Activated naive CD4-positive, alpha-beta T cell treated with anti-CD3 and anti-CD28 coated beads for 36 hours (primary cell): ENCODE results near the gene ZBTB20. TPM values are rescaled to one million over a fixed set of nuclear protein-coding genes. Genes with fewer than 3 reads are reported as not detected.
A peak's percentile ranks its signal among the peaks of the same experiment; 100 is the strongest.

Experiments used
- CTCF ChIA-PET: fragments of 350-600 bp; sonication (Branson Sonifier 250); formaldehyde crosslinking; loops from one replicate; lab custom pipeline; 2021; ENCODE audit warnings: antibody characterized with exemption; lab: Charles Lee
- DNase-seq: peaks from one replicate; pipeline ENCODE4 v3.0.0-alpha.2; 2020
- H3K27ac Mint-ChIP-seq: one replicate; pipeline ENCODE4 v1.8.0; 2021; ENCODE audit warnings: mild to moderate bottlenecking, mixed read lengths
- H3K27me3 Mint-ChIP-seq: one replicate; pipeline ENCODE4 v1.8.0; 2021; ENCODE audit warnings: low read depth, mixed read lengths
- H3K36me3 Mint-ChIP-seq: one replicate; pipeline ENCODE4 v1.8.0; 2021; ENCODE audit warnings: low read depth, mixed read lengths
- H3K4me1 Mint-ChIP-seq: one replicate; pipeline ENCODE4 v1.8.0; 2021; ENCODE audit warnings: low read depth, mixed read lengths
- H3K4me3 Mint-ChIP-seq: one replicate; pipeline ENCODE4 v1.8.0; 2021; ENCODE audit warnings: mild to moderate bottlenecking, moderate library complexity, mixed read lengths
- H3K9me3 Mint-ChIP-seq: one replicate; pipeline ENCODE4 v1.8.0; 2021; ENCODE audit warnings: mixed read lengths
- intact Hi-C: fragments of 100-400 bp; cut with micrococcal nuclease; formaldehyde crosslinking; loops from one replicate; pipeline ENCODE4 v1.15.1; 2023
- total RNA-seq, 2 experiments: library from RNA; stranded (reverse); gene quantifications; one replicate each; pipeline ENCODE4 v1.2.3, GENCODE V29; 2021

ZBTB20 gene
- total RNA-seq, 2 experiments from 2014 or later, result 4.5 to 4.7 TPM

DNA sequence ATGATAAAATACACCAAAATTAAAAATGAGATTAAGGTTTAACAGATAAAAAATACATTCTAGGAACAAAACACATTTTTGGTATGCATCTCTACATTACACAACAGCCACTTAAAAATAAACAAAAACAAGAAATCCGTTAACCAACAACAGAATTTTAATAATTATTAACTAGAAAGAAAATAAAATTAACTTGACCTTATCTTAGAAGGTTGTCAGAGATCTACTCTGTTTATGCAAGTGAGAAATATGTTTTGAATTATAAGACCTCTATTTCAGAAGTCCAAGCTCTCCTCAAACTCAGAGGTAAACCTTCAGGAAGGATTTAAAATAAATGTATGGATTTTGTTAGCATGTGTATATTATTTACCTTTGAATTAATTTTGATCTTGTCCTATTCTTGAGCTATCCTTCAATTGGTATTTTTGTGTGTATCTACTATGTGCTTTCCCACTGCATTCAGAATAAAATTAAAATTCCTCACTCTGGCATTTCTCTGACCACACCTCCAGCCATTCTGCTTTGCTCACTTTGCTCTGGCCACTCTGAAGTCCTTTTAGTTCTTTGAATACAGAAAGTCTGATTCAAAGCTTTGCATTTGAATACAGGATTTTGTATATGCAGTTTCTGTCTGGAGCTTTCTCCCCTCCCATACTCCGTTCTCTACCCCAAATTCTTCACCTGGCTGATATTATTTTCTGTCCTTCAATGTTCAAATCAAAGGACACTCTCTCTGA is 352.0 kb downstream of the ZBTB20 start:
- Mint-ChIP-seq H3K36me3 (peaks cover 9% of the 10 kb centered on the region), H3K27ac (no peak overlapping the region), H3K4me1 (peaks cover 3% of the 10 kb centered on the region), H3K9me3 (no peaks in the 10 kb centered on the region), H3K4me3 (no peak overlapping the region), H3K27me3 (no peaks in the 10 kb centered on the region)
- intact Hi-C loops, result no loop called here
- no peak for DNase-seq
- CTCF ChIA-PET, result interaction anchor here (0.6 kb wide), 1 partner anchor 808 kb away, joined by 4 read pairs; no protein-coding TSS in a partner anchor

DNA sequence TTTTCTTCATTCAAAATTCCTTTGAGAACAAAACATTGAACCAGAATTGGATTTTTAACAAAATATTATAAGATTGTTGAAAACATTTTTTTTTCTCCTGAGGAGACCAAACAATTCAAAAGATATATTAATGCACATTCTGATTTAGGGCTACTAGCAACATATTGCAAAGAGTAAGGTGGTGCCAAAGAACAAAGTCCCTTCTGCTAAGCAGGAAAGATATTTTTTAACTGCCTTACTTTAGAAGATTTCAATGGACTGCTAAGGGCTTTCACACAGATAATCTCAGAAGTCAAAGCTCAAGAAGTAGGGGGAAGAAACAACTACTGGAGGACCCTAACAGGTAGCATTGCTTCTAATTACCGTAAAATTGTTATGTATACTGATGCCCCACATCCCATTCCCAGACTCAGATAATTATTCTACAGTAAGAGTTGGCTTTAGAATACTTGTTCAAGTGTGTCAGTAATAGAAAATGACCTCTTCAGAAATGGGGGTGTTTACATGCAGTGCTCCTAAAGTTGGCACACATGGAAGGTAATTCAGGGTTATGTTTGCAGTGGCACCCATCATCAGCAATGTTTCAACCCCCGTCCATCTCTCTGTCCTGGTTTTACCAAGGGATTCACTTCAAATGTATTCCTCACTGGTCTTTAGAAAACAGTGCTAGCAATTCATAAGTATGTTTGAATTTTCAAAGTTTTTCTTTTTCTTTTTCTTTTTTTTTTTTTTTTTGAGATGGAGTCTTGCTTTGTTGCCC is 354.7 kb downstream of the ZBTB20 start:
- CTCF ChIA-PET, result no interaction called here
- H3K4me3 Mint-ChIP-seq, result no peak overlapping the region
- peaks cover 2% of the 10 kb centered on the region for H3K9me3 Mint-ChIP-seq
- H3K27me3 Mint-ChIP-seq, result no peaks in the 10 kb centered on the region
- no peak overlapping the region for H3K27ac Mint-ChIP-seq
- peaks cover 3% of the 10 kb centered on the region for H3K4me1 Mint-ChIP-seq
- DNase-seq, result no peak
- H3K36me3 Mint-ChIP-seq, result peaks cover 3% of the 10 kb centered on the region
- intact Hi-C loops, result no loop called here

DNA sequence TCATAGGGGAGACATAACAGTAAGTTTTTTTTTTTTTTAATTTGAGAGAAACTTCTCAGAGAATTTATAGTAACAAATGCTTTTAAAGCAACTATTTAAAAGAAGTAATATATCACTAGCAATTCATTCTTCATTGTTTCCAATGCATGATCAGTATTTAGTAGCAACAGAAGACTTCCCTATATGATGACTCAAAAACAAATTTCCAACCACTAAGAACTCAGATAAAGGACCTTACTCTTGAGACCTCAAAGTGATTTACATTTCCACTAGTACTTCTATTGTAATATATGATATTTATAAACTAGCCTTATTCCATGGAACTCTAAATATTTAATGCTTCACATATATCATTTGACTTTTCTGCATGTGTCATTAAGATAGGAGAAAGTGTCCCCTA is 356.3 kb downstream of the ZBTB20 start:
- intact Hi-C loops, result no loop called here
- no peaks in the 10 kb centered on the region for H3K27me3 Mint-ChIP-seq
- peaks cover 3% of the 10 kb centered on the region for H3K4me1 Mint-ChIP-seq
- no peak overlapping the region for H3K27ac Mint-ChIP-seq
- CTCF ChIA-PET, result no interaction called here
- H3K9me3 Mint-ChIP-seq, result peaks cover 2% of the 10 kb centered on the region
- peaks cover 3% of the 10 kb centered on the region for H3K36me3 Mint-ChIP-seq
- H3K4me3 Mint-ChIP-seq, result no peak overlapping the region
- DNase-seq, result no peak

GRCh38 chr3:114789803-114790202 is 357.3 kb downstream of the ZBTB20 start:
- Mint-ChIP-seq H3K36me3 (peaks cover 6% of the 10 kb centered on the region), H3K4me1 (peaks cover 3% of the 10 kb centered on the region), H3K27me3 (no peaks in the 10 kb centered on the region), H3K9me3 (peaks cover 2% of the 10 kb centered on the region), H3K27ac (no peak overlapping the region), H3K4me3 (no peak overlapping the region)
- intact Hi-C loops, result no loop called here
- DNase-seq, result no peak
- CTCF ChIA-PET, result no interaction called here

GRCh38 chr3:114775395-114775794 is 371.7 kb downstream of the ZBTB20 start:
- Mint-ChIP-seq H3K36me3 (peaks cover 42% of the 10 kb centered on the region), H3K9me3 (peaks cover 19% of the 10 kb centered on the region), H3K27ac (no peak overlapping the region), H3K4me3 (no peak overlapping the region), H3K4me1 (no peaks in the 10 kb centered on the region), H3K27me3 (no peaks in the 10 kb centered on the region)
- CTCF ChIA-PET, result no interaction called here
- intact Hi-C loops, result no loop called here
- no peak for DNase-seq

DNA sequence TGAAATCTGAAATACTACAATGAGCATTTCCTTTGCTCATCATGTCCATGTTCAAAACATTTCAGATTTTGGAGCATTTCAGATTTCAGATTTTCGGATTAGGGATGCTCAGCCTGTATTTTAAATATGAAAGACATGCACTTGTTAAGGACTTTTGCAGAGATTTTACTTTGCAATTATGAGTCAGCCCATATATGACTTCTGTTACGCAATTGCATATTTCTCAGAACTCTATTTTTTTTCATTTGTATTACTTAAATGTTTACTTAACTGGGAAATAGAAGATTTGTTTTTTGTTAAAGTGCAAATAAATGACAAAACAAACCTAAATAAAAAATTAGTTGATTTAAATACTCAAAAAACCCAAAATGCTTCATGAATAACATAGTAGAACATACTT is 376.2 kb downstream of the ZBTB20 start:
- H3K4me3 Mint-ChIP-seq, result no peak overlapping the region
- CTCF ChIA-PET, result no interaction called here
- intact Hi-C loops, result no loop called here
- no peak for DNase-seq
- peaks cover 23% of the 10 kb centered on the region for H3K36me3 Mint-ChIP-seq
- H3K27ac Mint-ChIP-seq, result no peak overlapping the region
- H3K9me3 Mint-ChIP-seq, result peaks cover 12% of the 10 kb centered on the region
- no peaks in the 10 kb centered on the region for H3K27me3 Mint-ChIP-seq
- peaks cover 1% of the 10 kb centered on the region for H3K4me1 Mint-ChIP-seq

- no peak for DNase-seq
- H3K27ac Mint-ChIP-seq, result no peak overlapping the region
- CTCF ChIA-PET, result no interaction called here
- peaks cover 2% of the 10 kb centered on the region for H3K36me3 Mint-ChIP-seq
- no peaks in the 10 kb centered on the region for H3K9me3 Mint-ChIP-seq
- no peaks in the 10 kb centered on the region for H3K27me3 Mint-ChIP-seq
- intact Hi-C loops, result no loop called here
- peaks cover 11% of the 10 kb centered on the region for H3K4me1 Mint-ChIP-seq
- H3K4me3 Mint-ChIP-seq, result no peak overlapping the region
Measured at GRCh38 chr3:114764056-114764492, 383.0 kb downstream of the ZBTB20 start.

GRCh38 chr3:114762144-114762543 is 384.9 kb downstream of the ZBTB20 start:
- Mint-ChIP-seq H3K4me3 (no peak overlapping the region), H3K36me3 (peaks cover 2% of the 10 kb centered on the region), H3K27ac (no peak overlapping the region), H3K4me1 (peaks cover 12% of the 10 kb centered on the region), H3K9me3 (no peaks in the 10 kb centered on the region), H3K27me3 (no peaks in the 10 kb centered on the region)
- intact Hi-C loops, result no loop called here
- CTCF ChIA-PET, result interaction anchor here (0.9 kb wide), 1 partner anchor 379 kb away, joined by 3 read pairs; no protein-coding TSS in a partner anchor
- no peak for DNase-seq

DNA sequence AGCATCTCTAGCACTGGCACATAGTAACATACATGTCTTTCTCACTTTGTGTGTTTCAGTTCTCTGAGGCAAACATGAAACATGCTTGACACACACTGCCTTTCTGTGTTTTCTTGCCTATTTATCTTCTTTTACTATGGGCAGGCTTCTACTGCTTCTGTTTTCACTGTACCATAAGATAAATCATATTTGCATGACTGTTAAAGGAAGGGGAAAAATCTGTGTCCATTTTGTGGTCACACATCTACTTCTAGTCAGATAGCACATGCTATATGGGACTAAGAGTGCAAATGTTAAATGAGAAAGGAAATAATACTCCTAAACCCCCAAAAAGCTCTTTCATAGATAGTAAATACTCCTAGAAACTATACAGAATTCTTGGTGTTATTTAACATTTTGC is 386.4 kb downstream of the ZBTB20 start:
- Mint-ChIP-seq H3K4me1 (peaks cover 13% of the 10 kb centered on the region), H3K4me3 (no peak overlapping the region), H3K27me3 (no peaks in the 10 kb centered on the region), H3K27ac (no peak overlapping the region), H3K36me3 (peaks cover 2% of the 10 kb centered on the region), H3K9me3 (no peaks in the 10 kb centered on the region)
- CTCF ChIA-PET, result no interaction called here
- DNase-seq, result no peak
- intact Hi-C loops, result no loop called here

DNA sequence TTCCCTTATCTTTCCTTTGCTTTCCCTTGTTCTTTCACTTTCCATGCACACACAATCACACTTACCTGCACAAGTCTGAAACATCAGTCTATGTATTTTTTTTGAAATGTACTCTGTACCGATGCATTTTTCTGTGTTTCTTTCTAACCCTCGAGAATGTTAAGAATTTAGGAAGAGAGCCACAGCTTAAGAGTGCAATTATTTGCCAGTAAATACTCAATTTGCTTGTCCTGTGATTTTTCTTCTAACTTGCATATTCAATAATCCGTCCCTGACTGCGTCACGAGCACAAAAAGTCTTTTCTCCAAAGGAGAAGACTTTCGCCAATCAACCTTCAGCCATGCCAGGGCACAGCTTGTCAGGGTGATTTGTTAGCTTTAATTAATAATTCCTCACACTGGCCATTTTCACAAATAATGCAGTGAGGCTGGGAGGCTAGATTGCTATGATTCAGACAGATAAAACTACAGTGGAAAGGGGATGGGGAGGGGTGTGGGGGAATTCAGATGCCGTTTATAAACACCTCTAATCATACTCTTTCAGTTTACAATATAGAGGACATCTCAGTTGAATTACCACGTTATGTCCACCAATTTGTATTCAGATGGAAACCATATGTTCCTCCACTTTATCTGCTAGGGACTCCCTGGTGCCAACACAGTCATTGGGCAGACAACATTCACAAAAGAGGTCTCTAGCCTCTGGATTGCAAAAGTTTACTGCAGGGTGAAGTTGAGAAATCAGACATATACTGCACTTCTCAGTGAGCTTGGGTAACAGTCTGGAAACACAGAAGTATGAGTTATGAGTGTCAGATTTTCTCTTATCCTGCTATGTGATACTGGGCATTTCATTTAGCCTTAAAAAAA is 388.0 kb downstream of the ZBTB20 start:
- Mint-ChIP-seq H3K36me3 (peaks cover under 1% of the 10 kb centered on the region), H3K4me3 (no peak overlapping the region), H3K27me3 (no peaks in the 10 kb centered on the region), H3K4me1 (peaks cover 9% of the 10 kb centered on the region), H3K27ac (no peak overlapping the region), H3K9me3 (no peaks in the 10 kb centered on the region)
- intact Hi-C loops, result no loop called here
- CTCF ChIA-PET, result no interaction called here
- no peak for DNase-seq

GRCh38 chr3:114756506-114757279 is 390.4 kb downstream of the ZBTB20 start:
- no peak overlapping the region for H3K4me3 Mint-ChIP-seq
- intact Hi-C loops, result no loop called here
- no peak overlapping the region for H3K27ac Mint-ChIP-seq
- no peaks in the 10 kb centered on the region for H3K36me3 Mint-ChIP-seq
- CTCF ChIA-PET, result no interaction called here
- no peaks in the 10 kb centered on the region for H3K9me3 Mint-ChIP-seq
- no peak for DNase-seq
- H3K27me3 Mint-ChIP-seq, result no peaks in the 10 kb centered on the region
- peaks cover 8% of the 10 kb centered on the region for H3K4me1 Mint-ChIP-seq

DNA sequence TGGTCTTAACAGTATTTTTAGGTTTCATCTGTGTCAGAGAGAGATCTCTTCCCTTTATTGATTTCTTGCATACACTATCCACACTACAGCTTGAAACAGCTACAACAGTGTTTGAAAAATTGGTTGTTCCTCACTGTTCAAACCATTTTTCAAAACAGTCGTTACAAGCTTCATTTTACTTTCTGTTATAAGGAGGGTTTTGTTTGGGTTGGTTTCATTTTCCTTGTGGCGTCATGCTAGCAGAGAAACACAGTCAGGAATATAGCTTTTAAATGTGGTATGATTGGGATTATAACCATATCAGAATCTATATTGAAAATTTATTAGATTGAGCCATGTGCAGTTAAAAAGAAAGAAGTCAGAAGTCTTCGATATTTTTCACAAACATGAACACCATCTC is 400.6 kb downstream of the ZBTB20 start:
- intact Hi-C loops, result no loop called here

More for the DNA sequence above, 400.6 kb downstream of the ZBTB20 start:
- peaks cover 20% of the 10 kb centered on the region for H3K4me1 Mint-ChIP-seq
- H3K4me3 Mint-ChIP-seq, result peak overlapping the region; percentile 63
- no peaks in the 10 kb centered on the region for H3K27me3 Mint-ChIP-seq
- H3K9me3 Mint-ChIP-seq, result no peaks in the 10 kb centered on the region
- CTCF ChIA-PET, result no interaction called here
- no peak for DNase-seq
- peak overlapping the region; percentile 63 for H3K27ac Mint-ChIP-seq
- peaks cover 1% of the 10 kb centered on the region for H3K36me3 Mint-ChIP-seq
